ENCODE results near the gene CCM2L. TPM values are rescaled to one million over a fixed set of nuclear protein-coding genes. Genes with fewer than 3 reads are reported as not detected.
"Not testable (repeated sequence)": the region's sequence is repeated elsewhere in the genome, so short reads cannot be mapped to it uniquely, and the experiment has no call there.

CCM2L gene
- total and polyA plus RNA-seq, 2 donors (not counting 3 experiments of a cell fraction or from before 2014, with no cell fraction given), result 10.8 to 13.4 TPM

- FAIRE-seq, result no peak
- Histone ChIP-seq H3K4me2 (ENCODE audit: insufficient read depth, low read length) (no peak overlapping the region), H3K27me3 (ENCODE audit: control insufficient read depth in 2 of 2, insufficient read depth in 2 of 2, low read length in 2 of 2) (peaks cover 6 to 16% of the 10 kb centered on the region in 2 experiments), H3K4me1 (ENCODE audit: control insufficient read depth, extremely low read depth, insufficient read depth, low read length) (no peaks in the 10 kb centered on the region), H3K9me3 (replicated peaks; ENCODE audit: control insufficient read depth, insufficient read depth, low read length) (no peaks in the 10 kb centered on the region), H3K79me2 (ENCODE audit: control insufficient read depth, insufficient read depth, low read length) (no peaks in the 10 kb centered on the region), H3K4me3 (replicated peaks in 1 of 3; ENCODE audit: insufficient read depth in 1 of 3, low read depth in 1 of 3, low read length in 3 of 3) (no peak overlapping the region), H3K36me3 (ENCODE audit: control insufficient read depth in 2 of 2, extremely low read depth in 1 of 2, insufficient read depth in 2 of 2, low read length in 2 of 2) (no peaks in the 10 kb centered on the region), H4K20me1 (replicated peaks; ENCODE audit: control insufficient read depth, extremely low read depth, insufficient read depth, low read length) (no peaks in the 10 kb centered on the region), H3K27ac (ENCODE audit: insufficient read depth, low read depth, low read length) (no peak overlapping the region), H3K9me1 (replicated peaks; ENCODE audit: control insufficient read depth, extremely low read depth, insufficient read depth, low read length) (no peaks in the 10 kb centered on the region), H2AFZ (ENCODE audit: low read depth, low read length) (no peak overlapping the region), H3K9ac (replicated peaks; ENCODE audit: extremely low read depth, insufficient read depth, low read length) (no peak overlapping the region)
- DNase-seq (ENCODE audit: low read depth, low spot score), result no peak
- CTCF ChIA-PET, result interaction anchor here (1.8 to 10.3 kb wide), 6 partner anchors 9 to 210 kb away, joined by 4 to 243 read pairs (median 28); no protein-coding TSS in a partner anchor
- POLR2A ChIA-PET, result no interaction called here
- dilution Hi-C loops (cut with MboI; ENCODE audit: extremely low pct_ligation_motif_present, low sequenced_read_pairs) (no loop called here), intact Hi-C loops (cut with micrococcal nuclease) (no loop called here)
- BruUV-seq (replicated peaks), result no TSS peak
- TF ChIP-seq POLR2AphosphoS5 (IDR thresholded peaks at IDR 0.05; ENCODE audit: insufficient read depth, low read depth, low read length) (no peak), POLR2A (IDR thresholded peaks at IDR 0.05; ENCODE audit: low read depth, low read length) (no peak), GATA2 (IDR thresholded peaks at IDR 0.05; ENCODE audit: insufficient read depth, insufficient read length, low read depth, low read length) (no peak), JUN (IDR thresholded peaks at IDR 0.05; ENCODE audit: borderline replicate concordance, insufficient read depth, insufficient read length, low read depth) (no peak), FOS (IDR thresholded peaks at IDR 0.05; ENCODE audit: borderline replicate concordance, insufficient read depth, low read length) (no peak), MYC (IDR thresholded peaks at IDR 0.05; ENCODE audit: low read depth, low read length) (no peak), EZH2 (IDR thresholded peaks at IDR 0.05; ENCODE audit: borderline replicate concordance, low read depth, low read length, severe bottlenecking) (no peak), MAX (IDR thresholded peaks at IDR 0.05; ENCODE audit: insufficient read depth, insufficient read length) (no peak)
- TF ChIP-seq, protein P1, sequence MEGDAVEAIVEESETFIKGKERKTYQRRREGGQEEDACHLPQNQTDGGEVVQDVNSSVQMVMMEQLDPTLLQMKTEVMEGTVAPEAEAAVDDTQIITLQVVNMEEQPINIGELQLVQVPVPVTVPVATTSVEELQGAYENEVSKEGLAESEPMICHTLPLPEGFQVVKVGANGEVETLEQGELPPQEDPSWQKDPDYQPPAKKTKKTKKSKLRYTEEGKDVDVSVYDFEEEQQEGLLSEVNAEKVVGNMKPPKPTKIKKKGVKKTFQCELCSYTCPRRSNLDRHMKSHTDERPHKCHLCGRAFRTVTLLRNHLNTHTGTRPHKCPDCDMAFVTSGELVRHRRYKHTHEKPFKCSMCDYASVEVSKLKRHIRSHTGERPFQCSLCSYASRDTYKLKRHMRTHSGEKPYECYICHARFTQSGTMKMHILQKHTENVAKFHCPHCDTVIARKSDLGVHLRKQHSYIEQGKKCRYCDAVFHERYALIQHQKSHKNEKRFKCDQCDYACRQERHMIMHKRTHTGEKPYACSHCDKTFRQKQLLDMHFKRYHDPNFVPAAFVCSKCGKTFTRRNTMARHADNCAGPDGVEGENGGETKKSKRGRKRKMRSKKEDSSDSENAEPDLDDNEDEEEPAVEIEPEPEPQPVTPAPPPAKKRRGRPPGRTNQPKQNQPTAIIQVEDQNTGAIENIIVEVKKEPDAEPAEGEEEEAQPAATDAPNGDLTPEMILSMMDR (IDR thresholded peaks at IDR 0.05; ENCODE audit: extremely low read depth in 1 of 2, insufficient read depth in 1 of 2, low read depth in 1 of 2, low read length in 2 of 2), result no peak
Measured at GRCh38 chr20:32033316-32033715, 23.1 kb downstream of the CCM2L start.

DNA sequence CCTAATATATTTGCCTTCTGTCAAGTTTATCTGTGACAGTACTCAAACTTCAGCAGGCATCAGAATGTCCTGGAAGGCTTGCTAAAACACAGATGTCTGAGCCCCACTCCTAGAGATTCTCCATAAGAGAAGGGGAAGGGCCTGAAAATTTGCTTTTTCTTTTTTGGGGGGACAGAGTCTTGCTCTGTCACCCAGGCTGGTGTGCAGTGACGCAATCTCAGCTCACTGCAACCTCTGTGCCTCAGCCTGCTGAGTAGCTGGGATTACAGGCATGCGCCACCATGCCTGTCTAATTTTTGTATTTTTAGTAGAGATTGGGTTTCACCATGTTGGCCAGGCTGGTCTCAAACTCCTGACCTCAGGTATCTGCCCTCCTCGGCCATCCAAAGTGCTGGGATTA is 23.5 kb downstream of the CCM2L start:
- H3K27ac ChIP-seq (ENCODE audit: insufficient read depth, low read depth, low read length); intact Hi-C loops (cut with micrococcal nuclease); H3K36me3 ChIP-seq (ENCODE audit: control insufficient read depth in 2 of 2, extremely low read depth in 1 of 2, insufficient read depth in 2 of 2, low read length in 2 of 2); H3K9me1 ChIP-seq (replicated peaks; ENCODE audit: control insufficient read depth, extremely low read depth, insufficient read depth, low read length); BruUV-seq (replicated peaks); FAIRE-seq; H3K4me2 ChIP-seq (ENCODE audit: insufficient read depth, low read length); H3K9me3 ChIP-seq (replicated peaks; ENCODE audit: control insufficient read depth, insufficient read depth, low read length); H4K20me1 ChIP-seq (replicated peaks; ENCODE audit: control insufficient read depth, extremely low read depth, insufficient read depth, low read length); dilution Hi-C loops (cut with MboI; ENCODE audit: extremely low pct_ligation_motif_present, low sequenced_read_pairs); H3K4me3 ChIP-seq (replicated peaks in 1 of 3; ENCODE audit: insufficient read depth in 1 of 3, low read depth in 1 of 3, low read length in 3 of 3); H2AFZ ChIP-seq (ENCODE audit: low read depth, low read length); H3K9ac ChIP-seq (replicated peaks; ENCODE audit: extremely low read depth, insufficient read depth, low read length); H3K4me1 ChIP-seq (ENCODE audit: control insufficient read depth, extremely low read depth, insufficient read depth, low read length); POLR2A ChIA-PET; H3K79me2 ChIP-seq (ENCODE audit: control insufficient read depth, insufficient read depth, low read length); DNase-seq (ENCODE audit: low read depth, low spot score): not testable (repeated sequence)
- CTCF ChIA-PET, result interaction anchor here (0.8 to 10.3 kb wide), 8 partner anchors 9 to 211 kb away, joined by 3 to 243 read pairs (median 14); partner anchors contain the start of gene PDRG1
- peaks cover 6 to 16% of the 10 kb centered on the region in 2 experiments for H3K27me3 ChIP-seq (ENCODE audit: control insufficient read depth in 2 of 2, insufficient read depth in 2 of 2, low read length in 2 of 2)

All from endothelial cell of umbilical vein (primary cell).